Fibroblast of gingiva (primary cell): Measurements from ENCODE around the gene ARSG.
"Not testable (repeated sequence)": the region's sequence is repeated elsewhere in the genome, so short reads cannot be mapped to it uniquely, and the experiment has no call there.

Experiments
- DNase-seq: peaks from one replicate; pipeline ENCODE4 v3.0.0-alpha.2; 2011; ENCODE audit warnings: low read depth

The ARSG gene

DNA sequence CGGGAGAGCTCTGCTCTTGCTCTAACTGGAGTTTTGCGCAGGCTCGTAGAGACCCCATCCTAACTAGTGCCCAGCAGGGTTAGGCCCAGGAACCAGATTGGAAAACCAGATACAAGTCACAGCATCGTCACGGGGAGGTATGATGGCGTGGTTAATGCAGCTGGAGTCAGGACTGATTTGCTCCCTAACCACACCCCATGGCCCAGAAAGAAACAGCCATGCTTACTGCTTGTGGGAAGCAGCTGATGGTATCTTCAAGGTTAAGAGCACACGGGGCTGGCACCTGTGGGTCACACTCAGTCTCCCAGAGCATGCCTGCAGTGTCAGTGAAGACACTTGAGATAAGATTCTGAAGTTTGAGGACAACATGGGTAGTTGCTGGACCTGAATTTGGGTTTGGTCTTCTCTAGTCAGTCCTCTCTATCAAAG lies 105.8 kb downstream of the ARSG start:
- DNase-seq, result no peak

GRCh38 chr17:68398691-68399637 lies 107.7 kb downstream of the ARSG start:
- peak; percentile 81 for DNase-seq

DNA sequence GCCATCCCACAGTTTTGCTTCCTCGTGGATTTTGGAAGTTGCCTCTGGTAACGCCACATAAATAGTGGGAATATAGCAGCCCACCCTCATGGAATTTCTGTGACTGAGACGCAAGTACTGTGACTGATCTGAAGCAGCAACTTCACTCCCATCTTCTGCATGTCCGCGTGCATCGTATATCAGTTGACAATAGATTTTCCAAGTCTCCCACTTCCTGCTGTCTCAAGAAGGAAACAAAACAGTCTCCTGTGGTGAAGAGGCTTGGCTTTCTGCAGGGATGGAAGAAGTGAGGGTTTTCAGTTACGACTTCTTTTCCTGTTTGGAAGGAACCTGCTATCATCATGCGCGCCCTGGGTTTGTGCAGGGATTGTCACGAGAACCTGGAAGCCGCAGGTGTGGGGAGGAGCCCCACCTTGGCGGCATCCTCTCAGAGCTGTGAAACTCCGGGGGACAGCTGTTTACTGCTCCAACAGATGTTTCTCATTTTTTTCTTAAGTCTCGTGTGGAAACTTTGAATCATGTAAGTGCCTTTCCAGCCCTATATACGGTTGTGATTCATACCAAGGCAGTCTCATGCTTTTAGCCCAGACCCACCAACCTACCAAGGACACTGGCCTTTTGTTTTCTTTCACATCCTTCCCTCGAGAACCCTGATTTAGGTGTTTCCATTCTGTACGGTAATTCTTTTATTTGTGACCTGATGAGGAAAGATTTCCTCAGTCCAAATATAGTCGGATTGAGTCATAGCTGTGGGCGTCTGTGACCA lies 108.5 kb downstream of the ARSG start:
- peak; percentile 93 for DNase-seq

- no peak for DNase-seq
Observed at GRCh38 chr17:68400404-68400735, 109.1 kb downstream of the ARSG start.

- no peak for DNase-seq
Observed at GRCh38 chr17:68401288-68401687, 110.0 kb downstream of the ARSG start.

DNA sequence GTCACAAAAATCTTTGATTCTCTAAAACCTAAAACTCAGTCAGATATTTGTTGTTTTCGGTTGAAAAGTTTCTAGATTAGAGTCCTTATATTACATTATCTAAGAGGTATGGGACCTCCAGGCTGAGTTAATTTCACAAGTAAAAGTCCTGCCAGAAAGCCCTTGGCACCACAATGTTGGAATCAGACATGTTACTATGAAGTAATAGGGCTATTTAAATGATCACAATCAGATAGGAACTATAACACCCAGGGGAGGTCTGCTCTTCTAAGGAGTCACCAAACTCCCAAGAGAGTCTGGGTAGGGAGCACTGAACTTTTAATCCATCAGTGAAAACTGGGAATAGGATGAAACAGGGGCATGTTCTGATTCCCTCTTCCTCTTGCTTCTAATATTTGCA lies 111.8 kb downstream of the ARSG start:
- peak; percentile 34 for DNase-seq

- DNase-seq, result not testable (repeated sequence)
Observed at GRCh38 chr17:68403837-68404236, 112.5 kb downstream of the ARSG start.

DNA sequence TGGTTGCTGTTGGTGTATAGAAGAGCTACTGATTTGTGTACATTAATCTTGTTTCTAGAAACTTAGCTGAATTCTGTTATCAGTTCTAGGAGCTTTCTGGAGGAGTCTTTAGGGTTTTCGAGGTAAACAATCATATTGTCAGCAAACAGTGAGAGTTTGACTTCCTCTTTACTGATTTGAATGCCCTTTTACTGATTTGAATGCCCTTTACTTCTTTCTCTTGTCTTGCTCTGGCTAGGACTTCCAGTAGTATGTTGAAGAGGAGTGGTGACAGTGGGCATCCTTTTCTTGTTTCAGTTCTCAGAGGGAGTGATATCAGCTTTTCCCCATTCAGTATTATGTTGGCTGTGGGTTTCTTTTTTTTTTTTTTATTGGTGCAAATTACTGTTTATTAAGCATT lies 116.4 kb downstream of the ARSG start:
- DNase-seq, result not testable (repeated sequence)

GRCh38 chr17:68413597-68414560 lies 122.6 kb downstream of the ARSG start:
- not testable (repeated sequence) for DNase-seq

- not testable (repeated sequence) for DNase-seq
Observed at GRCh38 chr17:68414901-68415300, 123.6 kb downstream of the ARSG start.

- DNase-seq, result no peak
Observed at GRCh38 chr17:68417317-68417716, 126.0 kb downstream of the ARSG start.

DNA sequence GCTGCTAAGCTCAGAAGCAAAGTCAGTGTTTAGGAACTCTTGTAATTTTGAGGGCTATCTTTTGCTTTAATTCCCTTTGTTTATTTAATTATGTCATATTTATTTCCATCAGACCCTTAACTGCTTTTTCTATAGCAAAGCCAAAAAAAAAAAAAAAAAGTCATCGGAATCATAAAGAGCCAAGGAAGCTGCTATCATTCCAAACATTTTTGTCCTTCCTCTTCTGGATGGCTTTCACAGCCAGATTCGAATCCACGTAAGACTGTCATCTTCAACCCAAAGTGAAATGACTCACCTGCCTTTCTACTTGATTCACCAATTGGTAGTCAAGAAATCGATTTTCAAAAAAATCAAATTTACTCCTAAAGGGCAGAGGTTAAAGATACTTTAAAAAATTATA lies 127.6 kb downstream of the ARSG start:
- DNase-seq, result no peak

GRCh38 chr17:68420065-68420464 lies 128.8 kb downstream of the ARSG start:
- no peak for DNase-seq

- DNase-seq, result no peak
Observed at GRCh38 chr17:68421486-68421885, 130.2 kb downstream of the ARSG start.

GRCh38 chr17:68422821-68423220 lies 131.5 kb downstream of the ARSG start:
- DNase-seq, result no peak

DNA sequence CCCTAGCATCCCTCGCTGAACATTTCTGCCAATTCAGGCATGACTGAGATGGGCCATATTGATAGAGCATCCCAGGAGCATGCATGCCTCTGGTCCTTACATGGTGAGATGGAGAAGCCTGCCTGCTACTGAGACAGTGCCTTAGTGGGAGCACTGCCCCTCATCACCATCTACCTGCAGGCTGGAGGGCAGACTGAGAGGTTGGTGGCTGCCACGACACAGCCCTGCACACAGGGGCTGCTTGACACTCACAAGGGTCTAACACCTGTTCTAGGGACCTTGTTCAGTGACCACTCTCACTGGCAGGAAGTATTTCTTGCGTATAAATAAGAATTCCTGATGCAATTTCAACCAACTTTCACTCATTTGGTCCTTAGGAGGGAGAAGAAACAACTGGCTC lies 132.0 kb downstream of the ARSG start:
- no peak for DNase-seq

- DNase-seq, result no peak
Observed at GRCh38 chr17:68424203-68424602, 132.9 kb downstream of the ARSG start.

- DNase-seq, result no peak
Observed at GRCh38 chr17:68424861-68425260, 133.6 kb downstream of the ARSG start.

GRCh38 chr17:68425979-68426378 lies 134.7 kb downstream of the ARSG start:
- DNase-seq, result no peak

DNA sequence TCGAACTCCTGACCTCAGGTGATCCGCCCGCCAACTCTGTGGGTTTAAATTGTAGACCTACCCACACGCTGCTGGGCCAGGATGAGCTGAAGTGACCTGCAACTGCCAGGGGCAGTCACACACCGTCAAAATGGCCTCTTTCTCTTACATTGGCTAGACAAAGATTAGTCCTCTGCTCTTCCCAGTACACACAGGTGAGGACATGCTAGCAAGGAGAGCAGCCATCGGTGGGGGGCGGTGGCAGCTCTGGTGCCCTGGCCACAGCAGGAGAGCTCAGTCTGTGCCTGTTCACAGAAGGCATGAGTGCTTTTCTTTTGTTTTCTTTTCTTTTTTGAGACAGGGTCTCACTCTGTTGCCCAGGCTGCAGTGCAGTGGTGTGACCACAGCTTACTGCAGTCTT lies 136.3 kb downstream of the ARSG start:
- no peak for DNase-seq

- DNase-seq, result no peak
Observed at GRCh38 chr17:68428498-68429172, 137.3 kb downstream of the ARSG start.
